Measurements from ENCODE around the gene KBTBD4.
"Not testable (repeated sequence)": the region's sequence is repeated elsewhere in the genome, so short reads cannot be mapped to it uniquely, and the experiment has no call there.

Gene KBTBD4

GRCh38 chr11:47589977-47590861, 11.4 kb upstream of the KBTBD4 start:
- no peak for DNase-seq

- no peak for DNase-seq
Measured at GRCh38 chr11:47589584-47589976, 10.8 kb upstream of the KBTBD4 start.

- DNase-seq = no peak
Measured at GRCh38 chr11:47589118-47589517, 10.3 kb upstream of the KBTBD4 start.

GRCh38 chr11:47587723-47588326, 9.1 kb upstream of the KBTBD4 start:
- peak in 14 of 56 donors; percentile 11 to 63 (median 38) for DNase-seq

- peak in 1 of 56 donors; percentile 61 for DNase-seq
Measured at GRCh38 chr11:47587039-47587716, 8.4 kb upstream of the KBTBD4 start.

- DNase-seq = no peak
Measured at GRCh38 chr11:47586098-47586855, 7.5 kb upstream of the KBTBD4 start, which contains the start of gene FAM180B. FAM180B (plus strand) TSS chr11:47586678; CDS start chr11:47586769, 91 bp downstream.

- no peak for DNase-seq
Measured at GRCh38 chr11:47583844-47584243, 5.1 kb upstream of the KBTBD4 start.

GRCh38 chr11:47577460-47578041, 1.2 kb downstream of the KBTBD4 start:
- DNase-seq = no peak

- peak in 22 of 56 donors; percentile 12 to 68 (median 42) for DNase-seq
Measured at GRCh38 chr11:47573321-47573720, 5.4 kb downstream of the KBTBD4 start.

GRCh38 chr11:47572715-47573255, 6.0 kb downstream of the KBTBD4 start:
- peak in 1 of 56 donors; percentile 42 for DNase-seq

- no peak for DNase-seq
Measured at GRCh38 chr11:47571895-47572294, 6.9 kb downstream of the KBTBD4 start.

GRCh38 chr11:47571357-47571729, 7.4 kb downstream of the KBTBD4 start:
- DNase-seq = no peak

- no peak for DNase-seq
Measured at GRCh38 chr11:47570651-47571356, 8.0 kb downstream of the KBTBD4 start.

- no peak for DNase-seq
Measured at GRCh38 chr11:47569646-47570045, 9.1 kb downstream of the KBTBD4 start.

GRCh38 chr11:47566149-47566698, 12.5 kb downstream of the KBTBD4 start:
- DNase-seq = no peak

GRCh38 chr11:47565340-47566148, 13.2 kb downstream of the KBTBD4 start, which contains the start of gene PTPMT1:
PTPMT1 (plus strand) TSS chr11:47565599; CDS start chr11:47565623, 24 bp downstream.
- peak in 26 of 56 donors; percentile 10 to 72 (median 35) for DNase-seq

GRCh38 chr11:47564933-47565339, 13.8 kb downstream of the KBTBD4 start:
- no peak for DNase-seq

GRCh38 chr11:47564366-47564765, 14.4 kb downstream of the KBTBD4 start:
- DNase-seq = not testable (repeated sequence)
